Endothelial cell (in vitro differentiated cells): Measurements from ENCODE around the gene RAPH1. TPM values are rescaled to one million over a fixed set of nuclear protein-coding genes. Genes with fewer than 3 reads are reported as not detected.
"Not testable (repeated sequence)": the region's sequence is repeated elsewhere in the genome, so short reads cannot be mapped to it uniquely, and the experiment has no call there.

ENCODE experiments used
- DNase-seq: peaks from one replicate; pipeline ENCODE4 v3.0.0; 2021; ENCODE audit warnings: low spot score
- H3K27ac Mint-ChIP-seq: one replicate; pipeline ENCODE4 v1.8.0; 2021; ENCODE audit warnings: mixed read lengths, inconsistent platforms; ENCODE audit not compliant: unreplicated experiment
- H3K27me3 Mint-ChIP-seq: one replicate; pipeline ENCODE4 v1.8.0; 2021; ENCODE audit warnings: mild to moderate bottlenecking, moderate library complexity, mixed read lengths, inconsistent platforms; ENCODE audit not compliant: unreplicated experiment
- H3K36me3 Mint-ChIP-seq: one replicate; pipeline ENCODE4 v1.8.0; 2021; ENCODE audit warnings: mild to moderate bottlenecking, low read depth, mixed read lengths, inconsistent platforms; ENCODE audit not compliant: unreplicated experiment
- H3K4me1 Mint-ChIP-seq: one replicate; pipeline ENCODE4 v1.8.0; 2021; ENCODE audit warnings: mild to moderate bottlenecking, mixed read lengths, inconsistent platforms; ENCODE audit not compliant: unreplicated experiment
- H3K4me3 Mint-ChIP-seq: one replicate; pipeline ENCODE4 v1.8.0; 2021; ENCODE audit warnings: mild to moderate bottlenecking, mixed read lengths, inconsistent platforms; ENCODE audit not compliant: unreplicated experiment
- H3K9me3 Mint-ChIP-seq: one replicate; pipeline ENCODE4 v1.8.0; 2021; ENCODE audit warnings: mixed read lengths, inconsistent platforms; ENCODE audit not compliant: unreplicated experiment
- total RNA-seq: library from RNA; stranded (reverse); fragmentation: NEBNext Ultra II Directional; extraction: Animal tissue kit (Norgen Biotek cat#: 25700); gene quantifications from one replicate; pipeline ENCODE4 v1.2.1, GENCODE V29; 2021; ENCODE audit not compliant: unreplicated experiment
- TF ChIP-seq, protein P1 (sequence below): fragments of 200-600 bp; sonication (generic); IDR thresholded peaks from one replicate; pipeline ENCODE4 v1.5.0; 2021; ENCODE audit warnings: antibody characterized with exemption; ENCODE audit not compliant: unreplicated experiment

Gene RAPH1
- total RNA-seq, 1 donor from 2014 or later = 74.1 TPM

DNA sequence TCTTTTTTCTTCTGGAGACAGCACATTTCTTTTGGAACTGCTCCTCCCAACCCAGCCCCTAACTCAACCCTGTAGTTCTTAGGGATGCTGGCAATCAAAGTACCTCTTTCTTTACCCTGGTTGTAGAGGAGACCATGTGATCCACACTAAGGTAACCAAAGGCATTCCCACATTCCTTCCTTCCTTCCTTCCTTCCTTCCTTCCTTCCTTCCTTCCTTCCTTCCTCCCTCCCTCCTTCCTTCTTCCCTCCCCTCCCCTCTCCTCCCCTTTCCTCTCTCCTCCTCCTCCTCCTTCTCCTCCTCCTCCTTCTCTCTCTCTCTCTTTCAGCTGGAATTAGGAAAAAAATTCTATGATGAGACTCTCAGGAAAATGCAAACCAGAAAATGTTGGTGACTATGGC is 13.8 kb upstream of the RAPH1 start:
- H3K27ac Mint-ChIP-seq = no peak overlapping the region
- DNase-seq = no peak
- H3K9me3 Mint-ChIP-seq = no peaks in the 10 kb centered on the region
- no peaks in the 10 kb centered on the region for H3K36me3 Mint-ChIP-seq
- no peak overlapping the region for H3K4me3 Mint-ChIP-seq
- no peaks in the 10 kb centered on the region for H3K27me3 Mint-ChIP-seq
- TF ChIP-seq, protein P1, sequence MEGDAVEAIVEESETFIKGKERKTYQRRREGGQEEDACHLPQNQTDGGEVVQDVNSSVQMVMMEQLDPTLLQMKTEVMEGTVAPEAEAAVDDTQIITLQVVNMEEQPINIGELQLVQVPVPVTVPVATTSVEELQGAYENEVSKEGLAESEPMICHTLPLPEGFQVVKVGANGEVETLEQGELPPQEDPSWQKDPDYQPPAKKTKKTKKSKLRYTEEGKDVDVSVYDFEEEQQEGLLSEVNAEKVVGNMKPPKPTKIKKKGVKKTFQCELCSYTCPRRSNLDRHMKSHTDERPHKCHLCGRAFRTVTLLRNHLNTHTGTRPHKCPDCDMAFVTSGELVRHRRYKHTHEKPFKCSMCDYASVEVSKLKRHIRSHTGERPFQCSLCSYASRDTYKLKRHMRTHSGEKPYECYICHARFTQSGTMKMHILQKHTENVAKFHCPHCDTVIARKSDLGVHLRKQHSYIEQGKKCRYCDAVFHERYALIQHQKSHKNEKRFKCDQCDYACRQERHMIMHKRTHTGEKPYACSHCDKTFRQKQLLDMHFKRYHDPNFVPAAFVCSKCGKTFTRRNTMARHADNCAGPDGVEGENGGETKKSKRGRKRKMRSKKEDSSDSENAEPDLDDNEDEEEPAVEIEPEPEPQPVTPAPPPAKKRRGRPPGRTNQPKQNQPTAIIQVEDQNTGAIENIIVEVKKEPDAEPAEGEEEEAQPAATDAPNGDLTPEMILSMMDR = no peak
- peaks cover 3% of the 10 kb centered on the region for H3K4me1 Mint-ChIP-seq

DNA sequence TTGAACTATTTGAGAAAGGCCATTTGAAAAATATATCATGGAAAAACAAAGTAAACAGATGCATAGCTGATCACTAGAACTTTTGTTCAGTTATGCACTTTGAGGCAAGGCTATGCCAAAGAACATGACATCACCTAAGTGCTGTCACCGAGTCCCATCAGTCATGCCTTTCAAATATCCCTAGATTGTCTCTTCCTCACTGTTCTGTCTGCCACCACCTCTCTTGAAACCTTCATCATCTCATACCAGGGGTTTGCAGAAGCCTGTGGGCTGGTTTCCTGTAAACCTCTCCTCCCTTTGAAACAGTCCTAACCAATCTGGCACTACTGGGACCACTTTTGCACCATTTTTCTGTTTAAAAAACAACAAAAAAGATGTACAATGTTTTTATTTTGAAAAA is 12.3 kb upstream of the RAPH1 start:
- TF ChIP-seq, protein P1 = no peak
- no peak for DNase-seq
- Mint-ChIP-seq H3K4me3 (no peak overlapping the region), H3K9me3 (no peaks in the 10 kb centered on the region), H3K36me3 (no peaks in the 10 kb centered on the region), H3K4me1 (no peaks in the 10 kb centered on the region), H3K27ac (no peak overlapping the region), H3K27me3 (no peaks in the 10 kb centered on the region)

DNA sequence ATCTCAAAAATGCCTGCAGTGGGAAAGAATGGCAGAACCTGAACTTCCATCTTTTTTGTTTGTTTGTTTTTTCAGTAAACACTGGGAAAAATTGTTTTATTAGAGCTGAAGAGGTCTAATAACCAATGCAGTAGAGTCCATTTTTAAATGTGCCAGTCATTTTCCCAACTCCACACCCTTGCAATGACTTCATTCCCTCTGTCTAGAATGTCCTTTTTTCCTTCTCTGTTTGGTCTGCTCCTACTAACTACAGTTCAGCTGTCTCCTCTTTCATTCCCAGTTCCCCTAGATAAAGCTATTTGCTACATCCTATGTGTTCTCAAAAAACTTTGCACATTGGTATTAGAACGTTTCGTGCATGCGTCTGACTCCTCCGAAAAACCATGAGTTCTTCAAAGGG is 9.3 kb upstream of the RAPH1 start:
- no peak for DNase-seq
- Mint-ChIP-seq H3K4me3 (no peak overlapping the region), H3K27me3 (peaks cover 2% of the 10 kb centered on the region), H3K36me3 (no peaks in the 10 kb centered on the region), H3K9me3 (no peaks in the 10 kb centered on the region), H3K4me1 (no peaks in the 10 kb centered on the region), H3K27ac (no peak overlapping the region)
- TF ChIP-seq, protein P1 = no peak

DNA sequence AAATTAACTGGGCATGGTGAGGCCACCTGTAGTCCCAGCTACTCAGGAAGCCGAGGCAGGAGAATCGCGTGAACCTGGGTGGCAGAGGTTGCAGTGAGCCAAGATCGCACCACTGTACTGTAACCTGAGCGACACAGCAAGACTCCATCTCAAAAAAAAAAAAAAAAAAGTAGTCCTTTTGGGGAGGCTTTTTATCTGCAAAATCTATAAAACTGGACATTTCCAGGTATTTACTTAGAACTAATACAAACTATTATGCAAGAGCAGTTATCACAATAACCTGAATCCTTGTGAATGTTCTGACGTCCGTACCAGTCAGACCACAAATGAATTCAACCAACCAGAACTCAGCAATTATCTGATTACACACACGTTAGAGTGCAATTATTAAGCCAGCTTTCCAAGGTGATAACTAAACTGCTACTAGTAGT is 8.8 kb upstream of the RAPH1 start:
- Mint-ChIP-seq H3K36me3 (no peaks in the 10 kb centered on the region), H3K9me3 (no peaks in the 10 kb centered on the region), H3K27ac (no peak overlapping the region), H3K4me3 (no peak overlapping the region), H3K27me3 (peaks cover 2% of the 10 kb centered on the region), H3K4me1 (no peaks in the 10 kb centered on the region)
- TF ChIP-seq, protein P1 = no peak
- DNase-seq = no peak

DNA sequence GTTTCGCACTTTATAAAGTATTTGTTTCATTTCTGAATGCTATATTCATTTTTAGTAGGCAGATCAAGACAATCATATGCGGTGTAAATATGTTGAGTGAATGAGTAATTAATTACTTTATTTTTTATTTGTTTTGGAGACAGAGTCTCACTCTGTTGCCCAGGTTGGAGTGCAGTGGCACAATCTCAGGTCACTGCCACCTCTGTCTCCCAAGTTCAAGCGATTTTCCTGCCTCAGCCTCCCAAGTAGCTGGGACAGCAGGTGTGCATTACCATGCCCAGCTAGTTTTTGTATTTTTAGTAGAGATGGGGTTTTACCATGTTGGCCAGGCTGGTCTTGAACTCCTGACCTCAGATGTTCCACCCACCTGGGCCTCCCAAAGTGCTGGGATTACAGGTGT is 5.5 kb upstream of the RAPH1 start:
- H3K4me1 Mint-ChIP-seq, H3K4me3 Mint-ChIP-seq, DNase-seq, H3K36me3 Mint-ChIP-seq, H3K27ac Mint-ChIP-seq, H3K27me3 Mint-ChIP-seq, H3K9me3 Mint-ChIP-seq: not testable (repeated sequence)

DNA sequence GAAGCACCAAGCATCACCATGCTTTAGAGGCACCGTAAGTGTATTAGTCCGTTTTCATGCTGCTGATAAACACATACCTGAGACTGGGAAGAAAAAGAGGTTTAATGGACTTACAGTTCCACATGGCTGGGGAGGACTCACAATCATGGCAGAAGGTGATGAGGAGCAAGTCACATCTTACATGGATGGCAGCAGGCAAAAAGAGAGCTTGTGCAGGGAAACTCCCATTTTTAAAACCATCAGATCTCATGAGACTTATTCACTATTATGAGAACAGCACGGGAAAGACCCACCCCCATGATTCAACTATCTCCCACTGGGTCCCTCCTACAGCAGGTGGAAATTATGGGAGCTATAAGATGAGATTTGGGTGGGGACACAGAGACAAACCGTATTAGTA is 3.1 kb upstream of the RAPH1 start:
- not testable (repeated sequence) for H3K36me3 Mint-ChIP-seq, H3K27ac Mint-ChIP-seq, H3K27me3 Mint-ChIP-seq, DNase-seq, H3K4me1 Mint-ChIP-seq, H3K4me3 Mint-ChIP-seq, H3K9me3 Mint-ChIP-seq

DNA sequence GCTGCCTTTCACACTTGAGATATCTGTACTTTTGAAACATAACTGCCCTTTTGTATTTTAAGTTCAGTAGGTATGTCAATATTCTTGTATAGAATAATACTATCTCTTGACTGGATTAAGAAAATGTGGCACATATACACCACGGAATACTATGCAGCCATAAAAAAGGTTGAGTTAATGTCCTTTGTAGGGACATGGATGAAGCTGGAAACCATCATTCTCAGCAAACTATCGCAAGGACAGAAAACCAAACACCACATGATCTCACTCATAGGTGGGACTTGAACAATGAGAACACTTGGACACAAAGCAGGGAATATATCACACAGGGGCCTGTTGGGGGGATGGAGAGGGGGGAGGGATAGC is 1.5 kb upstream of the RAPH1 start:
- H3K27ac Mint-ChIP-seq, H3K9me3 Mint-ChIP-seq, H3K27me3 Mint-ChIP-seq, DNase-seq, H3K36me3 Mint-ChIP-seq: not testable (repeated sequence)
- H3K4me1 Mint-ChIP-seq = peaks cover 14% of the 10 kb centered on the region
- peak overlapping the region; percentile 92 for H3K4me3 Mint-ChIP-seq
